ENCODE results near the gene TMEM108.

Gene TMEM108

GRCh38 chr3:133424937-133425869, 387.0 kb downstream of the TMEM108 start:
- POLR2A ChIA-PET, result no interaction called here
- no peak for DNase-seq (ENCODE audit: extremely low spot score)
- CTCF ChIA-PET, result no interaction called here
- TF ChIP-seq FOXM1 (IDR thresholded peaks at IDR 0.05; ENCODE audit: borderline replicate concordance), result no peak
- no peak for TF ChIP-seq BHLHE40 (IDR thresholded peaks at IDR 0.05; ENCODE audit: borderline replicate concordance)
- TF ChIP-seq NFRKB (IDR thresholded peaks at IDR 0.05), result no peak
- no peak for TF ChIP-seq LEF1 (IDR thresholded peaks at IDR 0.05; ENCODE audit: borderline replicate concordance)
- no peak for TF ChIP-seq TARDBP (IDR thresholded peaks at IDR 0.05)
- TF ChIP-seq ZNF384 (IDR thresholded peaks at IDR 0.05), result no peak
- no peak for TF ChIP-seq FOXA1 (IDR thresholded peaks at IDR 0.05)
- TF ChIP-seq ARNT (IDR thresholded peaks at IDR 0.05), result no peak
- TF ChIP-seq CTBP1 (IDR thresholded peaks at IDR 0.05; ENCODE audit: borderline replicate concordance), result no peak
- no peak for TF ChIP-seq HDGF (IDR thresholded peaks at IDR 0.05; ENCODE audit: borderline replicate concordance)
- TF ChIP-seq L3MBTL2 (conservative IDR thresholded peaks at IDR 0.05), result no peak
- no peak for TF ChIP-seq SP1 (IDR thresholded peaks at IDR 0.05)
- TF ChIP-seq ELF4 (IDR thresholded peaks at IDR 0.05), result no peak

- TF ChIP-seq L3MBTL2 (conservative IDR thresholded peaks at IDR 0.05) (no peak), HDGF (IDR thresholded peaks at IDR 0.05; ENCODE audit: borderline replicate concordance) (no peak), ELF4 (IDR thresholded peaks at IDR 0.05) (no peak), CTBP1 (IDR thresholded peaks at IDR 0.05; ENCODE audit: borderline replicate concordance) (no peak), PKNOX1 (IDR thresholded peaks at IDR 0.05) (no peak), SP1 (IDR thresholded peaks at IDR 0.05) (no peak), FOXA1 (IDR thresholded peaks at IDR 0.05) (no peak), FOXK2 (IDR thresholded peaks at IDR 0.05) (no peak), SUZ12 (IDR thresholded peaks at IDR 0.05) (no peak), ZNF384 (IDR thresholded peaks at IDR 0.05) (no peak), BHLHE40 (IDR thresholded peaks at IDR 0.05; ENCODE audit: borderline replicate concordance) (no peak), TARDBP (IDR thresholded peaks at IDR 0.05) (no peak), NFRKB (IDR thresholded peaks at IDR 0.05) (no peak)
- ChIA-PET POLR2A (interaction anchor here (1.2 kb wide), 1 partner anchor 695 kb away, joined by 4 read pairs; no protein-coding TSS in a partner anchor), CTCF (interaction anchor here (0.7 kb wide), 1 partner anchor 385 kb away, joined by 3 read pairs; no protein-coding TSS in a partner anchor)
- no peak for DNase-seq (ENCODE audit: extremely low spot score)
Measured at GRCh38 chr3:133425898-133426297, 387.7 kb downstream of the TMEM108 start.

DNA sequence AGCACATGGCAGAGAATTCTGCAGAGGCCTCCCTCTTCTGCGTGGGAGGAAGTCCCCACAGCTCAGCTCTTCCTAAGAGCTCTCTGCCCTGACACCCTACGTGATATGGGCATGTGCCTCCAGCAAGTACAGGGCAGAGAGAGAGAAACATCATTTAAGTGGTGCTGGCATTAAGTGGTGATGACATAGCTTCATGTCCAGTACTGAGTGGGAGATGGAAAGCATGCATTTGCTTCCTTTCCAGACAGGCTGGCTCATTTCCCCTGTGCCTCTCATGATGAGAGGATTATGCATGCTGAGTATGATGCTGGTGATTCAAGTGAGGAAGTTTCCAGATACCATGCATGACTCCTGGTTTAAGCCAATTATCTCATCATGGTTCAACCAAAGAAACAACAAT, 388.5 kb downstream of the TMEM108 start:
- DNase-seq (ENCODE audit: extremely low spot score), result no peak
- POLR2A ChIA-PET, result interaction anchor here (1.2 kb wide), 1 partner anchor 696 kb away, joined by 4 read pairs; no protein-coding TSS in a partner anchor
- CTCF ChIA-PET, result interaction anchor here (0.7 kb wide), 1 partner anchor 385 kb away, joined by 3 read pairs; no protein-coding TSS in a partner anchor
- TF ChIP-seq SP1 (IDR thresholded peaks at IDR 0.05) (no peak), FOXK2 (IDR thresholded peaks at IDR 0.05) (no peak), NFRKB (IDR thresholded peaks at IDR 0.05) (no peak), L3MBTL2 (conservative IDR thresholded peaks at IDR 0.05) (no peak), ZNF384 (IDR thresholded peaks at IDR 0.05) (no peak), FOXM1 (IDR thresholded peaks at IDR 0.05; ENCODE audit: borderline replicate concordance) (no peak), ELF4 (IDR thresholded peaks at IDR 0.05) (no peak), CTBP1 (IDR thresholded peaks at IDR 0.05; ENCODE audit: borderline replicate concordance) (no peak), FOXA1 (IDR thresholded peaks at IDR 0.05) (no peak), PKNOX1 (IDR thresholded peaks at IDR 0.05) (no peak), SUZ12 (IDR thresholded peaks at IDR 0.05) (no peak), BHLHE40 (IDR thresholded peaks at IDR 0.05; ENCODE audit: borderline replicate concordance) (no peak), HDGF (IDR thresholded peaks at IDR 0.05; ENCODE audit: borderline replicate concordance) (no peak), LEF1 (IDR thresholded peaks at IDR 0.05; ENCODE audit: borderline replicate concordance) (no peak), TARDBP (IDR thresholded peaks at IDR 0.05) (no peak), ARNT (IDR thresholded peaks at IDR 0.05) (no peak)

DNA sequence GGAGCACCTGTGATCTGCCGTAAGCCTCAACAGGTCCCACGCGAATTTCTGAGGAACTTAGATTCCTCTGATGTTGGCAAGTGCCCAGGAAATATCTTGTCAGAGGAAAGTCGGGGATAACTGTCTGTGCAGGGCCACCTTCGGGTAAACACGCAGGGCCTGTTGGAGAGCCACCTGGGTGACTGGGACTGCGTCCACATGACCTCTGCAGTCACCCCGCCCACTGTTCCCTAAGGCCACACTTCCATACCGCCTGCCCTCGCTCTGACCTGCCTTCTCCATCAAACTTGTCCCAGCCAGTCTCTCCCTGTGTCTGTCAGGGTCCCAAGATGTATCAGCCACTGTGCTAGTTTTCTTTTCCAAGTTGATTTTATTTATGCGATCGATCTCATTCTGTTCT, 390.4 kb downstream of the TMEM108 start:
- ChIA-PET CTCF (interaction anchor here (0.6 kb wide), 1 partner anchor 698 kb away, joined by 3 read pairs; no protein-coding TSS in a partner anchor), POLR2A (no interaction called here)
- no peak for DNase-seq (ENCODE audit: extremely low spot score)
- no peak for TF ChIP-seq LEF1 (IDR thresholded peaks at IDR 0.05; ENCODE audit: borderline replicate concordance)
- no peak for TF ChIP-seq NFRKB (IDR thresholded peaks at IDR 0.05)
- no peak for TF ChIP-seq ARNT (IDR thresholded peaks at IDR 0.05)
- TF ChIP-seq FOXK2 (IDR thresholded peaks at IDR 0.05), result no peak
- TF ChIP-seq FOXA1 (IDR thresholded peaks at IDR 0.05), result no peak
- no peak for TF ChIP-seq BHLHE40 (IDR thresholded peaks at IDR 0.05; ENCODE audit: borderline replicate concordance)

DNA sequence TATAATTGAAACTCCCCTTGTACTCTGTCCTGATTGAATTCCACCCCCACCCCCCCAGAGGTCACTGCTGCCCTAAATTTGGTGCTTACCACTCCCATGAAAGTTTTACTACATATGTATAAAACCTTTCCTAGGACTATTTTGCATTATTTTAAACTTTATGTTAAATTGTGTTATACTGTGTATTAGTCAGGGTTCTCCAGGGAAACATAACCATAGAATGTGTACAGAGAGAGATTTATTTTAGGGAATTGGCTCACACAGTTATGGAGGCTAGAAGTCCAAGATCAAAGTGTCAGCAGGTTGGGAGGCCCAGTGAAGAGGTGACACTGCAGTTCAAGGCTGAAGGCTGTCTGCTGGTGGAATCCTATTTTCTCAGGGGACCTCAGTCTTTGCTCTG, 390.9 kb downstream of the TMEM108 start:
- no peak for DNase-seq (ENCODE audit: extremely low spot score)
- CTCF ChIA-PET, result no interaction called here
- POLR2A ChIA-PET, result no interaction called here
- no peak for TF ChIP-seq FOXA1 (IDR thresholded peaks at IDR 0.05)
- no peak for TF ChIP-seq PKNOX1 (IDR thresholded peaks at IDR 0.05)
- TF ChIP-seq HDGF (IDR thresholded peaks at IDR 0.05; ENCODE audit: borderline replicate concordance), result no peak
- no peak for TF ChIP-seq ARNT (IDR thresholded peaks at IDR 0.05)
- no peak for TF ChIP-seq L3MBTL2 (conservative IDR thresholded peaks at IDR 0.05)
- no peak for TF ChIP-seq ELF4 (IDR thresholded peaks at IDR 0.05)
- no peak for TF ChIP-seq TARDBP (IDR thresholded peaks at IDR 0.05)
- TF ChIP-seq NFRKB (IDR thresholded peaks at IDR 0.05), result no peak
- TF ChIP-seq ZNF384 (IDR thresholded peaks at IDR 0.05), result no peak
- no peak for TF ChIP-seq CTBP1 (IDR thresholded peaks at IDR 0.05; ENCODE audit: borderline replicate concordance)
- no peak for TF ChIP-seq LEF1 (IDR thresholded peaks at IDR 0.05; ENCODE audit: borderline replicate concordance)
- no peak for TF ChIP-seq FOXK2 (IDR thresholded peaks at IDR 0.05)
